HFF-Myc (cell line): Measurements from ENCODE around the gene EMP2.

Experiments used
- DNase-seq: peaks from one replicate; pipeline ENCODE4 v3.0.0-alpha.2; 2011; ENCODE audit warnings: low read depth; ENCODE audit errors: extremely low read depth
- H3K4me3 ChIP-seq: replicated peaks from 2 replicates; pipeline ENCODE4 v1.5.1; 2011; ENCODE audit warnings: low read depth, mild to moderate bottlenecking, control low read depth, low read length
- CTCF ChIP-seq: IDR thresholded peaks from 2 replicates; pipeline ENCODE4 v1.5.1; 2012; ENCODE audit warnings: mild to moderate bottlenecking, low read depth, low read length, control low read depth; ENCODE audit errors: missing control alignments

EMP2 gene

GRCh38 chr16:10552281-10552680 lies 28.1 kb downstream of the EMP2 start:
- TF ChIP-seq CTCF: no peak
- DNase-seq: no peak
- H3K4me3 ChIP-seq: no peak overlapping the region

GRCh38 chr16:10551881-10552280 lies 28.5 kb downstream of the EMP2 start:
- DNase-seq: no peak
- TF ChIP-seq CTCF: no peak

GRCh38 chr16:10548404-10548803 lies 32.0 kb downstream of the EMP2 start:
- H3K4me3 ChIP-seq: no peak overlapping the region
- no peak for DNase-seq
- TF ChIP-seq CTCF: no peak

More at GRCh38 chr16:10551881-10552280, 28.5 kb downstream of the EMP2 start:
- no peak overlapping the region for H3K4me3 ChIP-seq

- DNase-seq: no peak
- H3K4me3 ChIP-seq: no peak overlapping the region
- no peak for TF ChIP-seq CTCF
Observed at GRCh38 chr16:10547708-10548107, 32.7 kb downstream of the EMP2 start.

GRCh38 chr16:10543231-10543977 lies 37.0 kb downstream of the EMP2 start:
- no peak for DNase-seq
- no peak overlapping the region for H3K4me3 ChIP-seq
- no peak for TF ChIP-seq CTCF

- no peak for DNase-seq
- TF ChIP-seq CTCF: no peak
- no peak overlapping the region for H3K4me3 ChIP-seq
Observed at GRCh38 chr16:10541366-10541765, 39.0 kb downstream of the EMP2 start.

- DNase-seq: no peak
- no peak overlapping the region for H3K4me3 ChIP-seq
- TF ChIP-seq CTCF: no peak
Observed at GRCh38 chr16:10539793-10540192, 40.6 kb downstream of the EMP2 start.
